Activated CD4-positive, CD25-positive, alpha-beta regulatory T cell treated with anti-CD3 and anti-CD28 coated beads, Interleukin-2, amount 50 U/mL, for 16 hours (primary cell): Measurements from ENCODE around the gene CTRB2.
"Not testable (repeated sequence)": the region's sequence is repeated elsewhere in the genome, so short reads cannot be mapped to it uniquely, and the experiment has no call there.

Source experiments
- DNase-seq: peaks from one replicate; pipeline ENCODE4 v3.0.0-alpha.2; 2020; ENCODE audit warnings: low read depth, low spot score

CTRB2 gene

GRCh38 chr16:75227361-75228142, 20.6 kb upstream of the CTRB2 start:
- no peak for DNase-seq

- no peak for DNase-seq
Measured at GRCh38 chr16:75226550-75227360, 19.8 kb upstream of the CTRB2 start.

- DNase-seq: no peak
Measured at GRCh38 chr16:75225678-75226515, 18.9 kb upstream of the CTRB2 start.

GRCh38 chr16:75225092-75225491, 18.1 kb upstream of the CTRB2 start:
- no peak for DNase-seq

GRCh38 chr16:75224306-75225082, 17.5 kb upstream of the CTRB2 start:
- no peak for DNase-seq

GRCh38 chr16:75223129-75223528, 16.2 kb upstream of the CTRB2 start:
- not testable (repeated sequence) for DNase-seq

- DNase-seq: no peak
Measured at GRCh38 chr16:75222271-75222783, 15.4 kb upstream of the CTRB2 start.

- DNase-seq: no peak
Measured at GRCh38 chr16:75219838-75220237, 12.9 kb upstream of the CTRB2 start.

GRCh38 chr16:75219088-75219487, 12.1 kb upstream of the CTRB2 start:
- DNase-seq: no peak

GRCh38 chr16:75218256-75219076, 11.5 kb upstream of the CTRB2 start, which contains the start of gene CTRB1:
CTRB1 (plus strand) TSS chr16:75218988; CDS start chr16:75219008, 20 bp downstream.
- no peak for DNase-seq

GRCh38 chr16:75217389-75217851, 10.5 kb upstream of the CTRB2 start:
- no peak for DNase-seq

GRCh38 chr16:75216576-75216975, 9.6 kb upstream of the CTRB2 start:
- DNase-seq: no peak

- no peak for DNase-seq
Measured at GRCh38 chr16:75216127-75216526, 9.2 kb upstream of the CTRB2 start.

GRCh38 chr16:75211286-75211685, 4.3 kb upstream of the CTRB2 start:
- DNase-seq: not testable (repeated sequence)

GRCh38 chr16:75209944-75210343, 3.0 kb upstream of the CTRB2 start:
- no peak for DNase-seq

- not testable (repeated sequence) for DNase-seq
Measured at GRCh38 chr16:75209514-75209913, 2.6 kb upstream of the CTRB2 start.

- no peak for DNase-seq
Measured at GRCh38 chr16:75208861-75209505, 2.0 kb upstream of the CTRB2 start.

GRCh38 chr16:75208242-75208825, 1.4 kb upstream of the CTRB2 start:
- DNase-seq: no peak

- no peak for DNase-seq
Measured at GRCh38 chr16:75207831-75208230, 870 bp upstream of the CTRB2 start.
